ENCODE data around the gene RASSF7.

RASSF7 gene

DNA sequence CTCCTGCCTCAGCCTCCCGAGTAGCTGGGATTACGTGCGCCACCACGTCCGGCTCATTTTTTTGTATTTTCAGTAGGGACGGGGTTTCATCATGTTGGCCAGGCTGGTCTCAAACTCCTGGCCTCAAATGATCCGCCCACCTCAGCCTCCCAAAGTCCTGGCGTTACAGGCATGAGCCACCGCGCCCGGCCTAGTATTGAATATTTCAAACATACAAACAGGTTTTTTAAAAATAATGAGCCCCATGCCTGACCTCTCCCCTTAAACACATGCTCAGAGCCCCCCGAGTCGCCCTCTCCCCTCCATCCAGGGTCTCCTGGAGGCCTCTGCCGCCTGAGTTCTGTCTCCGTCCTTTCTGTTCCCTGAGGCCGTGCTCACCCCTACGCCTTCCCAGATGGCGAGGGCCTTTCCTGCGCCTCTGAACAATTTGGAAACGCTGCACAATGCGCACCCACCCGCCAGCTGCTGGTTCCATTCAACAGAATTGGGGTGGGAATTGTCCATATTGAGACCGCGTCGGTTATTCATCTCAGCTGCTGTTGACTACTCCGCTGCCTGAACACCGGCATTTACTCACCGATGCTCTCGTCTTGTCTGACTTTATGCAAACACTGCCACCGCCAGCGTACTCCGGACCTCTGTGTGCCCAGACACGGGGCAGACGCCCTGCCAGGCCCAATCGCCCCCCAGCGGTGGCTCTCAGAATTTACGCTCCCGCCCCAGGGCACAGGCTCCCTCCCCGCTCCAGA, 40.2 kb upstream of the RASSF7 start:
- H3K9me3 ChIP-seq, result peaks cover 16% of the 10 kb centered on the region
- H3K4me2 ChIP-seq, result 0 out of 2 replicates have a peak overlapping the region, but pooled peaks have one; percentile 9
- H4K20me1 ChIP-seq, result no peaks in the 10 kb centered on the region
- H3K9ac ChIP-seq, result no peak overlapping the region
- peaks cover 15% of the 10 kb centered on the region for H3K4me1 ChIP-seq
- no peak overlapping the region for H3K27ac ChIP-seq
- no peaks in the 10 kb centered on the region for H3K27me3 ChIP-seq
- no peak overlapping the region for H3K4me3 ChIP-seq
- no peak for TF ChIP-seq Cebpa-rat (IDR thresholded peaks at IDR 0.05)
- peaks cover 14% of the 10 kb centered on the region; the same call in 1 of the 2 replicates for H3K36me3 ChIP-seq

DNA sequence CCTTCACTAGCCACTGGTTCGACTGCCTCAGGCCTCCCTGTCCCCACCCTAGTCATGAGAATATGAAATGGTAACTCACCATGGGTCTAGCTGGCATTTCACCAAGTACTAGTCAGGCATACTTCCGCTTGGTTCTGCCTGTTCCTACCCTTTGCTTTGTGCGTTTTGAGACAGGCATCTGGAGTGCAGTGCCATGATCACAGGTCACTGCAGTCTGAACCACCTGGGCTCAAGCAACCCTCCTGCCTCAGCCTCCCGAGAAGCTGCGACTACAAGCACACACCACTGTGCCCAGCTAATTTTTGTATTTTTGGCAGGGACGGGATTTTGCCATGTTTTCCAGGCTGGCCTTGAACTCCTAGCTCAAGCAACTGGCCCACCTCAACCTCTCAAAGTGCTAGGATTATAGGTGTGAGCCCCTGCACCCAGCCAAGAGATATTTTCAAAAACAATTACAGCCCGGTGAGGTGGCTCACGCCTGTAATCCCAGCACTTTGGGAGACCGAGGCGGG, 39.5 kb upstream of the RASSF7 start:
- H3K27me3 ChIP-seq, result no peaks in the 10 kb centered on the region
- H3K27ac ChIP-seq, result no peak overlapping the region
- H4K20me1 ChIP-seq, result no peaks in the 10 kb centered on the region
- peaks cover 11% of the 10 kb centered on the region; the same call in 1 of the 2 replicates for H3K36me3 ChIP-seq
- peaks cover 15% of the 10 kb centered on the region for H3K4me1 ChIP-seq
- no peak overlapping the region for H3K4me3 ChIP-seq
- H3K4me2 ChIP-seq, result 0 out of 2 replicates have a peak overlapping the region, but pooled peaks have one; percentile 9
- peaks cover 13% of the 10 kb centered on the region for H3K9me3 ChIP-seq
- no peak for TF ChIP-seq Cebpa-rat (IDR thresholded peaks at IDR 0.05)
- H3K9ac ChIP-seq, result no peak overlapping the region

GRCh38 chr11:526192-526591, 34.6 kb upstream of the RASSF7 start:
- H3K4me3 ChIP-seq, result no peak overlapping the region
- H4K20me1 ChIP-seq, result peaks cover 12% of the 10 kb centered on the region
- H3K9ac ChIP-seq, result no peak overlapping the region
- no peaks in the 10 kb centered on the region for H3K9me3 ChIP-seq
- TF ChIP-seq Cebpa-rat (IDR thresholded peaks at IDR 0.05), result no peak
- H3K4me2 ChIP-seq, result no peak overlapping the region
- H3K36me3 ChIP-seq, result peaks cover 29% of the 10 kb centered on the region
- H3K27ac ChIP-seq, result no peak overlapping the region
- H3K27me3 ChIP-seq, result no peaks in the 10 kb centered on the region
- peaks cover 4% of the 10 kb centered on the region for H3K4me1 ChIP-seq

GRCh38 chr11:528166-528814, 32.5 kb upstream of the RASSF7 start:
- peaks cover 3% of the 10 kb centered on the region for H3K4me1 ChIP-seq
- no peak overlapping the region for H3K9ac ChIP-seq
- H4K20me1 ChIP-seq, result peaks cover 33% of the 10 kb centered on the region
- H3K4me3 ChIP-seq, result no peak overlapping the region
- no peak for TF ChIP-seq Cebpa-rat (IDR thresholded peaks at IDR 0.05)
- no peaks in the 10 kb centered on the region for H3K27me3 ChIP-seq
- H3K4me2 ChIP-seq, result no peak overlapping the region
- H3K27ac ChIP-seq, result no peak overlapping the region
- H3K9me3 ChIP-seq, result no peaks in the 10 kb centered on the region
- peaks cover 50% of the 10 kb centered on the region for H3K36me3 ChIP-seq

- TF ChIP-seq Cebpa-rat (IDR thresholded peaks at IDR 0.05), result no peak
- peaks cover 41% of the 10 kb centered on the region for H4K20me1 ChIP-seq
Measured at GRCh38 chr11:528815-529727, 31.7 kb upstream of the RASSF7 start.

GRCh38 chr11:529728-530411, 30.9 kb upstream of the RASSF7 start:
- Histone ChIP-seq H3K9me3 (no peaks in the 10 kb centered on the region), H3K4me3 (no peak overlapping the region), H3K4me1 (peaks cover 16% of the 10 kb centered on the region), H3K27me3 (no peaks in the 10 kb centered on the region), H3K36me3 (peaks cover 59% of the 10 kb centered on the region), H3K9ac (no peak overlapping the region), H3K27ac (no peak overlapping the region), H4K20me1 (peaks cover 49% of the 10 kb centered on the region), H3K4me2 (no peak overlapping the region)
- TF ChIP-seq Cebpa-rat (IDR thresholded peaks at IDR 0.05), result no peak

More at GRCh38 chr11:528815-529727, 31.7 kb upstream of the RASSF7 start:
- Histone ChIP-seq H3K27me3 (no peaks in the 10 kb centered on the region), H3K36me3 (peaks cover 58% of the 10 kb centered on the region), H3K27ac (no peak overlapping the region), H3K9me3 (no peaks in the 10 kb centered on the region), H3K4me2 (no peak overlapping the region), H3K4me3 (no peak overlapping the region), H3K4me1 (peaks cover 11% of the 10 kb centered on the region), H3K9ac (no peak overlapping the region)

DNA sequence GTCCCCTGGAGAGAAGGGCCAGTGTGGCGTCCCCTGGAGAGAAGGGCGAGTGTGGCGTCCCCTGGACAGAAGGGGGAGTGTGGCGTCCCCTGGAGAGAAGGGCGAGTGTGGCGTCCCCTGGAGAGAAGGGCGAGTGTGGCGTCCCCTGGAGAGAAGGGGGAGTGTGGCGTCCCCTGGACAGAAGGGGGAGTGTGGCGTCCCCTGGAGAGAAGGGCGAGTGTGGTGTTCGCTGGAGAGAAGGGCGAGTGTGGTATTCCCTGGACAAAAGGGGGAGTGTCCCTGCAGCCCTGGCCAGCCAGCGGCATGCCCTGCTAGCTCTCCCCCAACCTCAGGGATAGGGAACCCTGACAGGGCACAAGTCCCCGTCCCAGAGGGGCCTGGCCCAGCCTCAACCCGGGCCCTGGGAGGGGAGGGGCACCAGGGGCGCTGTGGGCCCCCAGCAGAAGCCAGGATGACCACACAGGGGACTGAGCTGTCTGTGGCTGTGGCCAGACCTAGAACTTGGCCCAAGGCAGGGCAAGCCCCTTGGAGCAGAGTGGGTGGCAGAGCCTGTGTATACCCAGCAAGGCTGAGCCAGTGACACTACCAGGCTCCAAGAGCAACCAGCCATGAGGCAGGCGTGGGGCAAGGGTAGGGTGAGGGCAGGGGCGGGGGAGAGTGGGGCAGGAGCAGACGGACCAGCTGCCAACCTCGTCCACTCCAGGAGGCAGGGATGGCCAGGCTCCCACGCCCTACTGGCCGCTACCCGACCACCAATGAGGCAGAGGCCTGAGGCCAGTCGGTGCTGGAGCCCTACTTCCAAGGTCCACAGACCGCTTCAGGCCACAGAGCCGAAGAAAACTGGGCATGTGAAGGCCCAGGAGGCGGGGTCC, 29.6 kb upstream of the RASSF7 start:
- Histone ChIP-seq H3K9me3 (no peaks in the 10 kb centered on the region), H3K4me3 (no peak overlapping the region), H3K4me1 (peaks cover 20% of the 10 kb centered on the region), H3K4me2 (no peak overlapping the region), H3K27ac (no peak overlapping the region), H3K36me3 (peaks cover 59% of the 10 kb centered on the region), H4K20me1 (peaks cover 50% of the 10 kb centered on the region), H3K9ac (0 out of 2 replicates have a peak overlapping the region, but pooled peaks have one; percentile 2), H3K27me3 (no peaks in the 10 kb centered on the region)
- TF ChIP-seq Cebpa-rat (IDR thresholded peaks at IDR 0.05), result no peak

DNA sequence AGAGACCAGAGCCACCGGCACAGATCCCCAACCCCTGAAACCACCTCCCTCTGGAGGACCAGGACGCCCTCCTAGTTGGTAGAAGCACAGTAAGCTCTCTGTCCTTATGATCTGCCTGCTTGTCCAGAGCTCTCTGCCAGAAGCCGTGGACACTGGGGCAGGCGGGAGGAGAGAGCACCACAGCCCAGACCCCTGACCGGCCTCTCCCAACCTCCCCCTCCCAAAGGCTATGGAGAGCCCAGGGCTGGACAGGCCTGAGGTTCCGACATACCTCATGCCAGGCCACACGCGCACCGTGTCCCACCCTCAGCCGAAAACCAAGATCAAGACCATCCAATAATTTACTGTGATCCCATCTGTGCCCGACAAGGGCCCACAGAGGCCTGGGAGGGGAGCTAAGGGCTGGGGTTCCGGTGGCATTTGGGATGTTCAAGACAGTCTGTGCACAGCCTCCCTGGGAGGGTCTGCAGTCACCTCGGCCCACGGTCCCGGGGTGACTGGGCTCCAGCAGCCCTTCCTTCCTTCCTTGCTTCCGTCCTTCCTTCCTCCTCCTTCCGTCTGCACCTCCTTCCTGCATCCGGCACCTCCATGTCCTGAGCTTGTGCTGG, 28.7 kb upstream of the RASSF7 start:
- no peak for TF ChIP-seq Cebpa-rat (IDR thresholded peaks at IDR 0.05)
- H4K20me1 ChIP-seq, result peaks cover 50% of the 10 kb centered on the region
- H3K9ac ChIP-seq, result 0 out of 2 replicates have a peak overlapping the region, but pooled peaks have one; percentile 2
- H3K27ac ChIP-seq, result no peak overlapping the region
- peaks cover 28% of the 10 kb centered on the region for H3K4me1 ChIP-seq
- peaks cover 59% of the 10 kb centered on the region for H3K36me3 ChIP-seq
- H3K4me3 ChIP-seq, result no peak overlapping the region
- H3K9me3 ChIP-seq, result no peaks in the 10 kb centered on the region
- H3K27me3 ChIP-seq, result no peaks in the 10 kb centered on the region
- H3K4me2 ChIP-seq, result no peak overlapping the region
